Neural cell (in vitro differentiated cells): ENCODE measurements around the gene KANSL1L. TPM values are rescaled to one million over a fixed set of nuclear protein-coding genes. Genes with fewer than 3 reads are reported as not detected.

Experiments used
- H2AFZ ChIP-seq: fragments of 200-600, 300-800 bp; sonication (generic), shearing (Covaris generic); 2 replicates; pipeline ENCODE4 v1.6.0; 2014; ENCODE audit warnings: low read depth, mild to moderate bottlenecking, antibody characterized with exemption, low read length, moderate library complexity
- H3F3A ChIP-seq: fragments of 200-600 bp; shearing (Covaris generic); 2 replicates; pipeline ENCODE4 v1.6.1; 2016; ENCODE audit warnings: mild to moderate bottlenecking, moderate library complexity, mixed read lengths, antibody characterized with exemption, low read length; ENCODE audit not compliant: insufficient read depth, poor library complexity, severe bottlenecking
- H3K27ac ChIP-seq: fragments of 200-600, 300-800 bp; sonication (generic), shearing (Covaris generic); 2 replicates; pipeline ENCODE4 v1.5.1; 2014; ENCODE audit warnings: mild to moderate bottlenecking, low read length, moderate library complexity
- H3K27me3 ChIP-seq: fragments of 300-800, 200-600 bp; sonication (generic), shearing (Covaris generic); 2 replicates; pipeline ENCODE4 v1.6.0; 2014; ENCODE audit warnings: mild to moderate bottlenecking, low read depth, low read length, moderate library complexity; ENCODE audit not compliant: insufficient read depth
- H3K36me3 ChIP-seq: fragments of 300-800, 200-600 bp; sonication (generic), shearing (Covaris generic); 2 replicates; pipeline ENCODE4 v1.5.1; 2014; ENCODE audit warnings: mild to moderate bottlenecking, antibody characterized with exemption, low read length, moderate library complexity; ENCODE audit not compliant: insufficient read depth
- H3K4me2 ChIP-seq: fragments of 300-800, 200-600 bp; sonication (generic), shearing (Covaris generic); 2 replicates; pipeline ENCODE4 v1.6.0; 2014; ENCODE audit warnings: mild to moderate bottlenecking, low read length
- H3K4me3 ChIP-seq: fragments of 300-800, 200-600 bp; sonication (generic), shearing (Covaris generic); 2 replicates; pipeline ENCODE4 v1.5.1; 2014; ENCODE audit warnings: mild to moderate bottlenecking, low read length, moderate library complexity
- H3K79me2 ChIP-seq: fragments of 200-600 bp; shearing (Covaris generic); replicated peaks from 2 replicates; pipeline ENCODE4 v1.6.0; 2014; ENCODE audit warnings: mild to moderate bottlenecking, low read length, moderate library complexity; ENCODE audit not compliant: insufficient read depth
- H3K9ac ChIP-seq: fragments of 300-800, 200-600 bp; sonication (generic), shearing (Covaris generic); 2 replicates; pipeline ENCODE4 v1.6.1; 2016; ENCODE audit warnings: mild to moderate bottlenecking, low read length, mixed read lengths
- H3K9me2 ChIP-seq: fragments of 200-600 bp; shearing (Covaris generic); 2 replicates; pipeline ENCODE4 v1.6.1; 2016; ENCODE audit warnings: mild to moderate bottlenecking, low read length, mixed read lengths; ENCODE audit not compliant: insufficient read depth
- H3K9me3 ChIP-seq: fragments of 200-600, 300-800 bp; sonication (generic), shearing (Covaris generic); 2 replicates; pipeline ENCODE4 v1.6.1; 2016; ENCODE audit warnings: mild to moderate bottlenecking, mixed run types, low read length, moderate library complexity, mixed read lengths
- H4K20me1 ChIP-seq: fragments of 200-600 bp; shearing (Covaris generic); 2 replicates; pipeline ENCODE4 v1.6.1; 2016; ENCODE audit warnings: mild to moderate bottlenecking, mixed run types; ENCODE audit not compliant: insufficient read depth
- CTCF ChIP-seq: fragments of 450-650 bp; IDR thresholded peaks from 2 replicates; pipeline ENCODE4 v1.5.1; 2014; ENCODE audit warnings: antibody characterized with exemption, mild to moderate bottlenecking, moderate library complexity; ENCODE audit not compliant: poor library complexity, severe bottlenecking
- EP300 ChIP-seq: fragments of 450-650 bp; conservative IDR thresholded peaks from 2 replicates; pipeline ENCODE4 v1.6.1; 2014; ENCODE audit warnings: antibody characterized with exemption, mild to moderate bottlenecking, moderate library complexity; ENCODE audit not compliant: poor library complexity, severe bottlenecking
- EZH2 ChIP-seq: fragments of 200-600, 300-800 bp; shearing (Covaris generic), sonication (generic); IDR thresholded peaks from 2 replicates; pipeline ENCODE4 v1.6.1; 2014; ENCODE audit warnings: antibody characterized with exemption, low read length, borderline replicate concordance, mild to moderate bottlenecking; ENCODE audit not compliant: insufficient read depth, poor library complexity, severe bottlenecking
- MXI1 ChIP-seq: fragments of 450-650 bp; conservative IDR thresholded peaks from 2 replicates; pipeline ENCODE4 v1.6.1; 2014; ENCODE audit warnings: antibody characterized with exemption, mild to moderate bottlenecking; ENCODE audit not compliant: poor library complexity, severe bottlenecking
- POLR2AphosphoS5 ChIP-seq: IDR thresholded peaks from 2 replicates; pipeline ENCODE4 v1.6.1; 2012
- RAD21 ChIP-seq: fragments of 450-650 bp; conservative IDR thresholded peaks from 2 replicates; pipeline ENCODE4 v1.6.1; 2014; ENCODE audit warnings: antibody characterized with exemption, mild to moderate bottlenecking, moderate library complexity
- REST ChIP-seq: IDR thresholded peaks from 2 replicates; pipeline ENCODE4 v1.6.1; 2012; ENCODE audit warnings: borderline replicate concordance
- SMC3 ChIP-seq: fragments of 450-650 bp; conservative IDR thresholded peaks from 2 replicates; pipeline ENCODE4 v1.6.1; 2014; ENCODE audit warnings: antibody characterized with exemption, mild to moderate bottlenecking, moderate library complexity; ENCODE audit not compliant: poor library complexity
- TAF1 ChIP-seq: IDR thresholded peaks from 2 replicates; pipeline ENCODE4 v1.6.1; 2012; ENCODE audit warnings: low read depth
- polyA plus RNA-seq: library from polyadenylated mRNA; depleted of rRNA; stranded (reverse); fragments of >200 nt; gene quantifications from 2 replicates; pipeline ENCODE4 v1.2.3, GENCODE V29; 2014

The KANSL1L gene
- polyA plus RNA-seq, 1 donor from 2014 or later, result 27.6 TPM

GRCh38 chr2:210172219-210172575, 988 bp upstream of the KANSL1L start:
- no peak overlapping the region for H3K27ac ChIP-seq
- H3K4me3 ChIP-seq, result peak overlapping the region; percentile 79
- no peaks in the 10 kb centered on the region for H3K9me3 ChIP-seq
- H3F3A ChIP-seq, result no peaks in the 10 kb centered on the region
- H3K36me3 ChIP-seq, result no peaks in the 10 kb centered on the region
- H3K27me3 ChIP-seq, result no peaks in the 10 kb centered on the region
- peak overlapping the region; percentile 74 for H3K4me2 ChIP-seq
- no peaks in the 10 kb centered on the region for H4K20me1 ChIP-seq
- no peaks in the 10 kb centered on the region for H3K9me2 ChIP-seq
- peak overlapping the region; percentile 98 for H3K9ac ChIP-seq
- no peak overlapping the region for H2AFZ ChIP-seq
- H3K79me2 ChIP-seq, result peaks cover 26% of the 10 kb centered on the region
- TF ChIP-seq MXI1, result no peak
- no peak for TF ChIP-seq CTCF
- TF ChIP-seq RAD21, result no peak
- no peak for TF ChIP-seq POLR2AphosphoS5
- no peak for TF ChIP-seq EP300
- TF ChIP-seq EZH2, result no peak
- no peak for TF ChIP-seq REST
- TF ChIP-seq TAF1, result no peak
- TF ChIP-seq SMC3, result no peak

DNA sequence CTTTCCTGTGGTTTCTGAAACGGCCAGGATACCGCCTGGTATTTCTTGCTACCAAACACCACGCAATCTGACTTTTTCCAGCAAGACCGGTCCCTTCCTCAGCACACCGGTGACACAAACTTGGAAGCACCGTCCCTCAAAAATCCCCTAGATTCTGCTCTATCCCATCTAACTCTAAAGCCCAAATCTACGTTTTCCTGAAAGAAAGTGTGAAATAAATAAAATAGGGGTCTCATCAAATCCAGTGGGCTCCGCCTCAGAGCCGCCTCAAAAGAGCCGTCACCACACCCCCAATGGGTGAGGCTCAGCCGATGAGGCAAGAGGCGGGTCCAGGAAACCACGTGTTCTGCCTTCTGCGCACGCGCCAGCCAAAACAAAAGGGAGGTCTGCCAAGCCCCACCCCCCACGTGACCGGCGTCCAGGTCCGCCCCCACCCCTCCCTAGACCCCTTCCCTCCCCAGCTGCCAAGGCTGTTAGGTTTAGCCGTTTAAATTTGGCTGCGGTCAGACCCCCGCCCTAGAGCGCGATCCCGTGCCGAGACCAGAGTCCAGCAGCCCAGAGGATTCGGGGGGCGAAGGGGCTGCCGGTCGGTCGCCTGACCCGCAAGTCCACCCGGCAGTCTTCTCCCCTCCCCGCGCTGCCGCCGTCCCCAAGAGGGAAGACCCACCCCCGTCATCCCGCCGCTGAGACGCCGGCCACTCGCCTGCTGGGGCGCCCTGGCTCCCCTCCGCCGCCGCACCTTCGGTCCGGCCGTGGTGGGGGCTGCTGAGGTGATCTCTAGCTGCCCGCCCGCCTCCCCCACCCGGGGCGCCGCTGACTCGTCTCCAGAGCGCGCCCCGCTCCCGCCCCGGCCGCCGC, 534 bp downstream of the KANSL1L start:
- peak overlapping the region; percentile 98 for H3K9ac ChIP-seq
- peak overlapping the region; percentile 94 for H2AFZ ChIP-seq
- H3F3A ChIP-seq, result no peaks in the 10 kb centered on the region
- TF ChIP-seq RAD21 (no peak), TAF1 (peak; percentile 43), EP300 (no peak), REST (peak; percentile 18), EZH2 (no peak), SMC3 (no peak), CTCF (no peak), POLR2AphosphoS5 (peak; percentile 84)
- H3K27ac ChIP-seq, result peak overlapping the region; percentile 94
- no peaks in the 10 kb centered on the region for H4K20me1 ChIP-seq
- H3K4me2 ChIP-seq, result peak overlapping the region; percentile 60
- peak overlapping the region; percentile 79 for H3K4me3 ChIP-seq
- H3K79me2 ChIP-seq, result peaks cover 40% of the 10 kb centered on the region
- H3K9me2 ChIP-seq, result no peaks in the 10 kb centered on the region
- H3K27me3 ChIP-seq, result no peaks in the 10 kb centered on the region
- H3K9me3 ChIP-seq, result no peaks in the 10 kb centered on the region
- no peaks in the 10 kb centered on the region for H3K36me3 ChIP-seq
